GM19023 (cell line): ENCODE data around the gene IL17RE.
A peak's percentile ranks its signal among the peaks of the same experiment; 100 is the strongest.
"Not testable (repeated sequence)": the region's sequence is repeated elsewhere in the genome, so short reads cannot be mapped to it uniquely, and the experiment has no call there.

Source experiments
- ATAC-seq: cut with Tn5 transposase; IDR thresholded peaks from one replicate; pipeline ENCODE4 v1.9.1; 2021; ENCODE audit warnings: mild to moderate bottlenecking, moderate library complexity; ENCODE audit not compliant: unreplicated experiment

Gene IL17RE

DNA sequence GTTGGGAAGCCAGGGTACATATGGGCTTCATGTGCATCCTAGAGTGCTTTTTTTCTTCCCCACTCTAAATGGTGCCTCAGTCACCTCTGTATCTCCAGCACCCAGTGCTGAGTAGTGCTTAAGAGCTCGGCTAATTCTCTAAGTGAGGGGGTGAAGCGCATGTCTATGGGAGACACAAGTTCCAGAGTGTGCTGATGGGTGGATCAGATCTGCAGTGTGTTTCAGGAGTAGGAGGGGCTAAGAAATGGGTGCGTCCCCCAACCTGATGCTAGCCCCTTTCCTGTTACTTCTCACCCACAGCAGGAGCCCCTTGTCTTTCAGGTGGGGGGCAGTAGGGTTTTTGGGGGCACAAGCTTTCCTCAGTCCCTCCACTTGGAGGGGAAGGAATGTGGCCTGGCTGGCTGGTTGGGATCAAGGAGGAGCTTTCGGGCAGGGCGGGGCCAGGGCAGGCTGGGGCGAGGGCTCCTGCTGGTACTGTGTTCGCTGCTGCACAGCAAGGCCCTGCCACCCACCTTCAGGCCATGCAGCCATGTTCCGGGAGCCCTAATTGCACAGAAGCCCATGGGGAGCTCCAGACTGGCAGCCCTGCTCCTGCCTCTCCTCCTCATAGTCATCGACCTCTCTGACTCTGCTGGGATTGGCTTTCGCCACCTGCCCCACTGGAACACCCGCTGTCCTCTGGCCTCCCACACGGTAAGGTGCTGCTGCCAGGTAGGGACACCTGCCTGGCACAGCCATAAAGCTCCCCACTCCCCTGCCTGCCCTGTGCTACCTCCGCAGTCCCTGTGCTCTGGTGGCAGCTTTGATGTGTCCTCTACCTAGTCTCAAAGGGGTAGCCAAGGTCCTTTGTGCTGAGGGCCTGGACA is at the start of gene IL17RE:
IL17RE (plus strand) TSS at position 477 of the 866 bp plus-strand sequence; CDS start at position 562, 85 bp downstream.
- ATAC-seq = no peak

- ATAC-seq = not testable (repeated sequence)
These were observed 48.2 kb upstream of the IL17RE start for GRCh38 chr3:9854291-9854940.

DNA sequence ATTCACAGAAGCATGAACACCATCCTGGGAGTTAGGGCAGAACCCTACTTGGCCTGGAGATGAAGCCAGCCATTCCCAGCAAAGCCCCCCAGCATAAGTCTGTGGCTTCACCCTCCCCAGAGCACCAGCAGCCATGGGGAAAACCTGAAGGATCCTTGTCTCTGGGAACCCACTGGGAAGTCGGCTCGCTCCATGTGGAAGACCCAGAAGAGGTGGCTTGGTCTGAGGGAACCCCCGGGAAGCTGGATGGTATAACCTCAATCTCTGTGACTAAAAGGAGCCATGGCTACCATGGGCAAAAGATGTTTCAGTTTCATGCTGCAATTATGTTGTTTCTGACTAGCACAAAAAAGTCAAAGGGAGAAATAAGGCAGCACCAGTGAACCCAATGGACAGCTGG is 47.1 kb upstream of the IL17RE start:
- ATAC-seq = no peak

GRCh38 chr3:9859530-9860025 is 43.1 kb upstream of the IL17RE start:
- no peak for ATAC-seq

DNA sequence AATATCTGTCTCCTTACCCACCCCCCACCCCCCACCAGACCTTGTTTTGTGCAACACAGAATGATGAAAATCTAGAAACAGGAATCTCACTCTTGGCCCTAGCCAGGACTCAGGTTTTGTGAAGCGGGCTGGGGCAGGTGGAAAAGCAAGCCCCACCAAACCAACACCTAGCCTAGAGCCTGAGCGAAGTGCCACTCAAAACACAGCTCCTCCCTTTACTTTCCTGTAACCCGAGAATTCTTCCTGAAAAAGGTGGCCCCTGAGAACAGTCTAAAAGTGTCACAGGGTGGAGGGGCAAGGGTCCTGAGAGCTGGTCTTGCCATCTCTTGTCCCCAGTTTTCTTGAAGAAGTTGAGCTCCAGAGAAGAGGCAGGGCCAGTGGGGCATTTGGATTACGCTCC is 41.4 kb upstream of the IL17RE start:
- ATAC-seq = no peak

DNA sequence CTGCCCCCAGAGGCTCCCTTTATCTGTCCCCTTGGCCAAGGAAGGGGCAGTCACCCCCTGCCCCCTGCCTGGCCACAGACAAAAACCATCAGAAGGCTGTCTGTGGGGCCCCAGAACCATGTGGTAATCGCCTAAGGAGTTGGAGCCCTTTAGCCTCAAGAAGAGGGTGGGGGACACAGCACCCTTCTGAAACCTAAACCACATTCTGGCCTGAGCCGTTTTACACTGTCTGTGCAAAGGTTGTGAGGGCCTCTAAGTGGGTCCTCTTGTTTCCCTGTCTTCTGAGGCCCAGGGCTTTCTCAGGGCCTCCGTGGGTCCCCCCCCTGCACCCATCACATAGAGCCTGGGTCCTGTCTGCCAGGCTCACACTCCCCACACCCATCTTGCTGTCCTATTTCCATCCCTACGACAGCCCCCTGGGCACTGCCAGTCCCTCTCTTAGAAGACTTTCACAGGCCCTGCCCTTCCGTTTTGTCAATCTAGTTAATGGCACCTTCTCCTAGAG is 41.0 kb upstream of the IL17RE start:
- ATAC-seq = no peak

GRCh38 chr3:9862391-9863057 is 40.1 kb upstream of the IL17RE start:
- peak; percentile 53 for ATAC-seq

DNA sequence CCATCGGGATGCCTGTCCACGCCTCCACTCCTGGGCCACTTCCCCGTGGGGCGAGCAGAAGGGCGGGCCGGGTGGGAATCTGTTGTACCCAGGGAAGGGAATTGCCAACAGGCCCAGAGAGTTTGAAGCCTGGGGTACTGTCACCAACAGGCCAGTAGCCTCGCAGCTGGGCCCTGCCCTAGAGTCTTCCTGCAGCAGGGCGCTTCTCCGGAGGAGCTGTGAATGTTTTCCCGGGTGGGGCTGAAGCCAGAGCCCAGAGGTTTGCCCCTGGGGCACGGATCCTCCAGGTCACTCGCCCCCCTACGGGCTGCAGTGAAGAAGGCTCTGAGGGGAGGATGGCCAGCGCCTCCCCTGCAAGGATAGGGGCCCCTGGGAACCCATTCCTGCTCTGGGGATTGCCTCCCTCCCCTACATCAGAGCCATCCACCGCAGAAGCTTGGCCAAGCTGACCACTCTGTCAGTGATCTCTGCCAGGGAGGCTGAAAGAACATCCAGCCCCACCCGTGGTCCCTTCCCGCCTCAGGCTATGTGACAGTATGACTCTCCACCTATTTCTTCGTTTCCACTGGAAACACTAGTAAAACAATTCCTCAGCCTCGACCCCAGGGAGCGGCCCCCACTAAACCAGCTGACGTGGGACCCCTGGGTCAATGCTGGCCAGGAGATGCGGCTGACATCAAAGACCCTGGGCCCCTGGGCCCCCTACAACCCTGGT is 39.4 kb upstream of the IL17RE start:
- no peak for ATAC-seq

DNA sequence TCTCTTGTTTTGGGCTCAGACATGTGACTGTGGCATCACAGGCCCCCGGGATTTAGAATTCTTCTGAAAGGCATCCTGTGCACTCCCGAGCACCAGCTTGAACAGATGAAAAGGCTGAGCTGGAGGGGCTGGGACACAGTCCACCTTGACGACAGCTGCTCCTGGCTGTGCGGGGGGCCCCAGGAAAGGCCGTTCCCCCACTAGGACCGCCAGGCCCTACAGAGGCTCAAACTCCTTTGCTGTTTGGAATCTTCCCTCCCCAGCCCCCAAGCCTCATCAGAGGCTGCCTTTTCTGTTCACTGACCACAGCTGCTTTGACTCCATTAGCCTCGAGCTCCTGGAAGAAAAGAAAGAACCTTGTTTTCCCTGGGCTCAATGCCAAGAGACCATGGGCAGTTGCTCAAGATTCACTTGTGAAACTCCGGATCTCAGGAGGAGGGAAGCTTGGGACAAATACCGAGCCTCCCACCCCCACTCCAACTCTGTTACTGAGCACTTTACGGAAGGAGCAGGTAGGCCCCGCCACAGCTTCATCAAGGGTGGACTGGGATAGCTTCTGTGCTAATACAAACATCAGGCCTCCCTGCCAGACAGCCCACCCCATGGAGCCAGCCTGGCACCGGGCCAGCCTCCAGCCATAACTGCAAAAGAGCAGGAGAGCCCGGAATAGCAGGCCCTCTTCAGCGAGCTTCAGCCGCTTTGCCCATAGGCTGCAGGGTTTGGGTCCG is 38.3 kb upstream of the IL17RE start:
- ATAC-seq = no peak

- not testable (repeated sequence) for ATAC-seq
These were observed 37.5 kb upstream of the IL17RE start for GRCh38 chr3:9865125-9865637.

DNA sequence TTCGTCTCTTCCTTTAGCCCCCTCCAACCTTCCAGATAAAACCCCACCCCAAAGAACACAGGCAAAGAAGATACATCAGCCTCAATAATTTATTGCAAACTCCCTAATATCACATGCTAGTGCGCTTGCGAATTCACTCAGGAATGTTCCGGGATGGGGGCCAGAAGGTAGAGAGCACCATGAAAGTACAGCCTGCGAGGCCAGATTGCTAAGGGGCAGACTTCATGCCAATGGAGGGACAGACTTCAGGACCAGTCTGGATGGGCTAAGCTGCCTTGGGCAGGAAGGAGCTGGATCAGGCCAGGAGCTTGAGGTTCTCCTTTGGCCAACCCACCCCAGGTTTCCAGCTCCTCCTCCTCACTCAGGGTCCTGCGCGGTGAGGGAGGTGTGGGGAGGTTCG is 36.0 kb upstream of the IL17RE start:
- ATAC-seq = no peak

GRCh38 chr3:9867106-9867505 is 35.5 kb upstream of the IL17RE start:
- no peak for ATAC-seq

DNA sequence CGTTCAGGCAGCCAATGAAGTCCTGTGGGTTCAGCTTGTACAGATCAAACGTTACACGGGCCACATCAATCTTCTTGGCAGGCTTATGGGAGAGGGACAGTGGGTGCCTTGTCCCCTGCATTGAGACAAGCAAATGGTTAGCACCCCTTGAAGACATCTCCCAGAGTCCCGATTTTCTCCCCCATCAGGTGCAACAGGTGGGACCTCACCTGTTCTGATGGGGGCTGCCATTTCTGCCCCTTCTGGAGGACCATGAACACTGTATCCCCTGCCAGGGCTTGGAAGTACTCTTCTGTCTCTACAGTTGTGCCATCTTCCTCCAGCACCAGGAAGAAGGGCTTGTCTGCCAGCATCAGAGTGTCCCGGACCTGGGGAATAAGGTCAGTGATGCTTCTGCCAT is 32.7 kb upstream of the IL17RE start:
- no peak for ATAC-seq

DNA sequence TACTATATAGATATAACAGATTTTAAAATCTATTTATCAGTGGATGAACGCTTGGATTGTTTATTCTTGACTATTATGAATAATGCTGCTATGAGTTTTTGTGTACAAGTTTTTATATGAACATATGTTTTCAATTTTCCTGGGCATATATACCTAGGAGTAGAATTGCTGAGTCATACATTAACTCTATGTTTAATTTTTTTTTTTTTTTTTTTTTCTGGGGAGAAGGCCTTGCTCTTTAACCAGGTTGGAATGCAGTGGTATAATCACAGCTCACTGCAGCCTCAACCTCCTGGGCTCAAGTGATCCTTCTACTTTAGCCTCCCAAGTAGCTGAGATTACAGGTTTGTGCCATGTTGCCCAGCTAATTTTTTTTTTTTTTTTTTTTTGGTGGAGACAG is 31.7 kb upstream of the IL17RE start:
- no peak for ATAC-seq

DNA sequence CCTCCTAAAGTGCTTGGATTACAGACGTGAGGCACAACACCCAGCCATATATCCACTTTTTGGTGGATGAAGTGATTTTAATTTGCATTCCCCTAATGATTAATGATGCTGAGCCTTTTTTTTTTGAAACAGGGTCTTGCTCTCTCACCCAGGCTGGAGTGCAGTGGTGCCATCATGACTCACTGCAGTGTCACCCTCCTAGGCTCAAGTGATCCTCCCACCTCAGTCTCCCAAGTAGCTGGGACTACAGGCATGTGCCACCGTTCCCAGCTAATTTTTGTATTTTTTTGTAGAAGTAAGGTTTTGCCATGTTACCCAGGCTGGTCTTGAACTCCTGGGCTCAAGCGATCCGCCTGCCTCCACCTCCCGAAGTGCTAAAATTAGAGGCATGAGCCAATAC is 30.6 kb upstream of the IL17RE start:
- not testable (repeated sequence) for ATAC-seq

- no peak for ATAC-seq
These were observed 27.2 kb upstream of the IL17RE start for GRCh38 chr3:9875448-9875847.

- not testable (repeated sequence) for ATAC-seq
These were observed 26.4 kb upstream of the IL17RE start for GRCh38 chr3:9876255-9876654.

DNA sequence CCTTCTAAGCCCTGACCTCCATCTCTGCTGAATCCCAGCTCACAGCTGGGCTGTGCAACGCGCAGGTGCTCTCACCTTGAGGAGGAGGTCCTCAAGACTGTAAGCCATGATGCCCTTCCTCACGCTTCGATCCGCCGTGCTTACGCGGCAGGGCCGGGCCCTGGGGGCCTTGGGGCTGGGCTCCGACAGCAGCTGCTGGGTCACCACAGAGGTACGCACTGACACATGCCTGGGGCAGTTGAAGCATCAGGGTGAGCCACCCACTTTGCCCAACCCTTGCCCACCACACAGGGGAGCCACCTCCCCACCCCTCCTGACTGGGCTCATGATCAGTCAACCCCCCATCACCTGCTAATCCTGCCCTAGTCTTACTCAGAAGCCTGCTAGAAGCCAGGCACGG is 25.7 kb upstream of the IL17RE start:
- no peak for ATAC-seq

GRCh38 chr3:9878700-9879099 is 23.9 kb upstream of the IL17RE start:
- ATAC-seq = no peak
